Suprapubic skin (tissue), 4 donors: ENCODE measurements around the gene CYP8B1. TPM values are rescaled to one million over a fixed set of nuclear protein-coding genes. Genes with fewer than 3 reads are reported as not detected.

Experiments
- DNase-seq, 2 donors: peaks; one replicate each; pipeline ENCODE4 v3.0.0-alpha.2; 2019; ENCODE audit warnings: low spot score in 2 of 2
- H3K27ac ChIP-seq: fragments of 200-600 bp; sonication (generic); one replicate; pipeline ENCODE4 v1.5.1; 2019
- H3K27me3 ChIP-seq: fragments of 200-600 bp; sonication (generic); one replicate; pipeline ENCODE4 v1.5.1; 2019
- H3K36me3 ChIP-seq: fragments of 200-600 bp; sonication (generic); one replicate; pipeline ENCODE4 v1.5.1; 2019
- H3K4me1 ChIP-seq: fragments of 200-600 bp; sonication (generic); one replicate; pipeline ENCODE4 v1.5.1; 2019
- H3K4me3 ChIP-seq: fragments of 200-600 bp; sonication (generic); one replicate; pipeline ENCODE4 v1.5.1; 2019; ENCODE audit warnings: mild to moderate bottlenecking
- H3K9me3 ChIP-seq: fragments of 200-600 bp; sonication (generic); one replicate; pipeline ENCODE4 v1.5.1; 2019
- CTCF ChIP-seq, 2 donors: fragments of 200-600 bp in 1 of 2; fragments of 450-650 bp in 1 of 2; sonication (generic) in 1 of 2; IDR thresholded peaks; one replicate each; pipeline ENCODE4 v1.5.1; 2016 to 2019; ENCODE audit warnings: antibody characterized with exemption in 2 of 2, mild to moderate bottlenecking in 1 of 2, moderate library complexity in 1 of 2
- EP300 ChIP-seq: sonication (generic); formaldehyde crosslinking; IDR thresholded peaks from one replicate; pipeline ENCODE4 v1.6.1; 2017; ENCODE audit warnings: antibody characterized with exemption
- POLR2A ChIP-seq, 2 donors: fragments of 450-650 bp; IDR thresholded peaks; one replicate each; pipeline ENCODE4 v1.6.1; 2017; ENCODE audit warnings: antibody characterized with exemption in 2 of 2, mild to moderate bottlenecking in 2 of 2, moderate library complexity in 2 of 2
- POLR2AphosphoS5 ChIP-seq, 3 donors: sonication (generic); formaldehyde crosslinking; IDR thresholded peaks; one replicate each; pipeline ENCODE4 v1.6.1; 2017; ENCODE audit warnings: antibody characterized with exemption in 3 of 3
- WGBS: methylation state at CpG from one replicate; pipeline ENCODE4 v1.1.5; 2018; 5-methylcytosine and 5-hydroxymethylcytosine counted together
- total RNA-seq, 4 donors: library from RNA; depleted of rRNA; stranded (reverse); fragments of >200 nt; gene quantifications; one replicate each; pipeline ENCODE4 v1.1.0, GENCODE V29; 2016

Gene CYP8B1
- total RNA-seq, 4 donors from 2014 or later = not detected

- no peak overlapping the region for H3K4me3 ChIP-seq
- no peak for DNase-seq
- no peak overlapping the region for H3K27ac ChIP-seq
- H3K27me3 ChIP-seq = no peaks in the 10 kb centered on the region
- TF ChIP-seq CTCF (IDR thresholded peaks at IDR 0.05) (no peak), EP300 (no peak), POLR2A (IDR thresholded peaks at IDR 0.05) (no peak), POLR2AphosphoS5 (IDR thresholded peaks at IDR 0.05) (no peak)
- no peaks in the 10 kb centered on the region for H3K36me3 ChIP-seq
- no peaks in the 10 kb centered on the region for H3K9me3 ChIP-seq
- 56% methylated on average over 3 of the region's 3 CpGs for WGBS
- peaks cover 11% of the 10 kb centered on the region for H3K4me1 ChIP-seq
Observed at GRCh38 chr3:42894698-42895579, 19.3 kb upstream of the CYP8B1 start.

GRCh38 chr3:42892807-42893206, 17.1 kb upstream of the CYP8B1 start:
- TF ChIP-seq EP300 (no peak), CTCF (IDR thresholded peaks at IDR 0.05) (no peak), POLR2A (IDR thresholded peaks at IDR 0.05) (no peak), POLR2AphosphoS5 (IDR thresholded peaks at IDR 0.05) (no peak)
- H3K27me3 ChIP-seq = no peaks in the 10 kb centered on the region
- no peak overlapping the region for H3K4me3 ChIP-seq
- no peak for DNase-seq
- H3K9me3 ChIP-seq = no peaks in the 10 kb centered on the region
- no peak overlapping the region for H3K27ac ChIP-seq
- WGBS = 88% methylated on average over 1 of the region's 1 CpG
- no peaks in the 10 kb centered on the region for H3K36me3 ChIP-seq
- no peaks in the 10 kb centered on the region for H3K4me1 ChIP-seq

GRCh38 chr3:42892169-42892568, 16.5 kb upstream of the CYP8B1 start:
- TF ChIP-seq POLR2AphosphoS5 (IDR thresholded peaks at IDR 0.05) = no peak
- no peak for TF ChIP-seq EP300
- no peak for TF ChIP-seq POLR2A (IDR thresholded peaks at IDR 0.05)
- H3K4me3 ChIP-seq = no peak overlapping the region
- H3K9me3 ChIP-seq = no peaks in the 10 kb centered on the region
- H3K27ac ChIP-seq = no peak overlapping the region
- DNase-seq = no peak
- H3K36me3 ChIP-seq = no peaks in the 10 kb centered on the region
- H3K4me1 ChIP-seq = no peaks in the 10 kb centered on the region
- 81% methylated on average over 1 of the region's 1 CpG for WGBS
- H3K27me3 ChIP-seq = no peaks in the 10 kb centered on the region

- H3K9me3 ChIP-seq = no peaks in the 10 kb centered on the region
- H3K27me3 ChIP-seq = no peaks in the 10 kb centered on the region
- DNase-seq = no peak
- no peak overlapping the region for H3K4me3 ChIP-seq
- TF ChIP-seq POLR2AphosphoS5 (IDR thresholded peaks at IDR 0.05) (no peak), EP300 (no peak), POLR2A (IDR thresholded peaks at IDR 0.05) (no peak), CTCF (IDR thresholded peaks at IDR 0.05) (no peak)
- no peaks in the 10 kb centered on the region for H3K4me1 ChIP-seq
- H3K27ac ChIP-seq = no peak overlapping the region
- no peaks in the 10 kb centered on the region for H3K36me3 ChIP-seq
- WGBS = 75% methylated on average over 2 of the region's 2 CpGs
Observed at GRCh38 chr3:42891042-42891441, 15.4 kb upstream of the CYP8B1 start.

GRCh38 chr3:42887084-42887483, 11.4 kb upstream of the CYP8B1 start:
- H3K27ac ChIP-seq = no peak overlapping the region
- no peak overlapping the region for H3K4me3 ChIP-seq
- TF ChIP-seq POLR2AphosphoS5 (IDR thresholded peaks at IDR 0.05) (no peak), POLR2A (IDR thresholded peaks at IDR 0.05) (no peak), CTCF (IDR thresholded peaks at IDR 0.05) (no peak), EP300 (no peak)
- H3K36me3 ChIP-seq = no peaks in the 10 kb centered on the region
- 86% methylated on average over 3 of the region's 3 CpGs for WGBS
- H3K27me3 ChIP-seq = no peaks in the 10 kb centered on the region
- H3K4me1 ChIP-seq = no peaks in the 10 kb centered on the region
- DNase-seq = no peak
- no peaks in the 10 kb centered on the region for H3K9me3 ChIP-seq
